ENCODE results near the gene IHH.

IHH gene

GRCh38 chr2:219017201-219017931 lies 43.4 kb downstream of the IHH start:
- Histone ChIP-seq H3K27ac (ENCODE audit: low read depth, low read length) (no peak overlapping the region), H3K4me1 (ENCODE audit: control insufficient read depth, insufficient read depth, low read length) (no peaks in the 10 kb centered on the region), H3K9me3 (ENCODE audit: control insufficient read depth, insufficient read depth, low read depth, low read length) (no peaks in the 10 kb centered on the region), H3K36me3 (ENCODE audit: control insufficient read depth, insufficient read depth, low read length) (no peaks in the 10 kb centered on the region), H3K4me3 (ENCODE audit: low read depth, low read length) (no peak overlapping the region), H3K9ac (ENCODE audit: low read length) (no peak overlapping the region), H3K27me3 (ENCODE audit: control insufficient read depth, insufficient read depth, low read length) (peaks cover 57% of the 10 kb centered on the region)

- no peak overlapping the region for H3K9ac ChIP-seq (ENCODE audit: low read length)
- no peak overlapping the region for H3K27ac ChIP-seq (ENCODE audit: low read depth, low read length)
- H3K4me1 ChIP-seq (ENCODE audit: control insufficient read depth, insufficient read depth, low read length), result no peaks in the 10 kb centered on the region
- no peaks in the 10 kb centered on the region for H3K36me3 ChIP-seq (ENCODE audit: control insufficient read depth, insufficient read depth, low read length)
- peaks cover 58% of the 10 kb centered on the region for H3K27me3 ChIP-seq (ENCODE audit: control insufficient read depth, insufficient read depth, low read length)
- H3K4me3 ChIP-seq (ENCODE audit: low read depth, low read length), result no peak overlapping the region
- no peaks in the 10 kb centered on the region for H3K9me3 ChIP-seq (ENCODE audit: control insufficient read depth, insufficient read depth, low read depth, low read length)
Observed at GRCh38 chr2:219016721-219017120, 44.0 kb downstream of the IHH start.

DNA sequence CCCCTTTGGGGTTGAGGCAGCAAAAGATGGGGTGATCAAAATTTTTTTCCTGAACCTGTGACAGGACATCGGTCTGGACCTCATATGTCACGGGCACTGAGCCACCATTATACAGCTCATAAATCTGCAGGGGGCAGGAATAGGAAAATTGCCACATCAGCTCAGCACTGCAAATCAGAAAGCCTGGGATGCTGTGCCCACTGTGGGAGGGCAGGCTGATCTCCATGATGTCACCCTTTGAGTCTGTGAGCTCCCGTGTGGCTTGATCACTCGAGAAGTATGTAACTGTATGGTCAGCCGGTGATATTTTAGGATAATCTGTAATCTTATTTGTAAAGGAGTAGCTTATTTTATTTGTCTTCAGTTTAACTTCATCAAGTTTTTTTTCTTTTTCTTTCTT lies 49.8 kb downstream of the IHH start:
- H3K36me3 ChIP-seq (ENCODE audit: control insufficient read depth, insufficient read depth, low read length), result no peaks in the 10 kb centered on the region
- no peaks in the 10 kb centered on the region for H3K4me1 ChIP-seq (ENCODE audit: control insufficient read depth, insufficient read depth, low read length)
- H3K9me3 ChIP-seq (ENCODE audit: control insufficient read depth, insufficient read depth, low read depth, low read length), result no peaks in the 10 kb centered on the region
- H3K4me3 ChIP-seq (ENCODE audit: low read depth, low read length), result no peak overlapping the region
- H3K27ac ChIP-seq (ENCODE audit: low read depth, low read length), result no peak overlapping the region
- no peak overlapping the region for H3K9ac ChIP-seq (ENCODE audit: low read length)
- peaks cover 80% of the 10 kb centered on the region for H3K27me3 ChIP-seq (ENCODE audit: control insufficient read depth, insufficient read depth, low read length)

DNA sequence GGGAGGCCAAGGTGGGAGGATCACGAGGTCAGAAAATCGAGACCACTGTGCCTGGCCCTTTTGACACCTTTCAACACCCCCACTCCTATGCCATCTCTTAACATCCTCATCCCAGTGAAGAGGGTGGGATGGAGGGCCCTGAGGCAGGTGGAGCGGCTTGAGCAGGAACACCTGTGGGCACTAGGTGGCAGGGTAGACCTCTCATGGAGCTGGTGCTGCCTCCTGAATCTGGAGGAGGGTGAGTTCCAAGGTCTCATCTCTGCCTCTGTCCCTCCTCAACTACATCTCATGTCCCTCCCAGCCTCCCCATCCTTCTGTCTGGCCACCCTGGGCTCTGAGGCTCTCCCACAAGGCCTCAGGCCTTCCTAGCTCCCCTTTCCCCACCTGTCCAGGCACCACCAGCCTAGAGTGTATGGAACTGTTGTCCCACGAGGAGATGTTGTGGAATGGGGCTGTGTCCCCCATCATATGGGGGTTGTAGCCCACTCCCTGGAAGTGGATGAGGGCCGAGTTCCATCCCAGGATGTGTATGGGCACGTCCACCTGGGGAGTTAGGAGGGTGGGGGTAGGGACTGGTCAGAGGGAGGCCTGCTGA lies 50.5 kb downstream of the IHH start:
- no peak overlapping the region for H3K27ac ChIP-seq (ENCODE audit: low read depth, low read length)
- H3K9ac ChIP-seq (ENCODE audit: low read length), result no peak overlapping the region
- no peaks in the 10 kb centered on the region for H3K4me1 ChIP-seq (ENCODE audit: control insufficient read depth, insufficient read depth, low read length)
- H3K36me3 ChIP-seq (ENCODE audit: control insufficient read depth, insufficient read depth, low read length), result no peaks in the 10 kb centered on the region
- no peaks in the 10 kb centered on the region for H3K9me3 ChIP-seq (ENCODE audit: control insufficient read depth, insufficient read depth, low read depth, low read length)
- H3K27me3 ChIP-seq (ENCODE audit: control insufficient read depth, insufficient read depth, low read length), result peaks cover 83% of the 10 kb centered on the region
- H3K4me3 ChIP-seq (ENCODE audit: low read depth, low read length), result no peak overlapping the region

- Histone ChIP-seq H3K36me3 (ENCODE audit: control insufficient read depth, insufficient read depth, low read length) (no peaks in the 10 kb centered on the region), H3K27ac (ENCODE audit: low read depth, low read length) (no peak overlapping the region), H3K9ac (ENCODE audit: low read length) (no peak overlapping the region), H3K4me3 (ENCODE audit: low read depth, low read length) (no peak overlapping the region), H3K9me3 (ENCODE audit: control insufficient read depth, insufficient read depth, low read depth, low read length) (no peaks in the 10 kb centered on the region), H3K4me1 (ENCODE audit: control insufficient read depth, insufficient read depth, low read length) (no peaks in the 10 kb centered on the region), H3K27me3 (ENCODE audit: control insufficient read depth, insufficient read depth, low read length) (peaks cover 82% of the 10 kb centered on the region)
Observed at GRCh38 chr2:219009294-219009693, 51.4 kb downstream of the IHH start.

All from HUES6 (cell line).